CD4-positive, alpha-beta T cell treated with Interleukin-2 at 100 ng/mL for 4 hours (primary cell): ENCODE data around the gene HPD.
A peak's percentile ranks its signal among the peaks of the same experiment; 100 is the strongest.
"Not testable (repeated sequence)": the region's sequence is repeated elsewhere in the genome, so short reads cannot be mapped to it uniquely, and the experiment has no call there.

Source experiments
- DNase-seq: peaks from one replicate; pipeline ENCODE4 v3.0.0-alpha.2; 2020; ENCODE audit warnings: low spot score

Gene HPD

DNA sequence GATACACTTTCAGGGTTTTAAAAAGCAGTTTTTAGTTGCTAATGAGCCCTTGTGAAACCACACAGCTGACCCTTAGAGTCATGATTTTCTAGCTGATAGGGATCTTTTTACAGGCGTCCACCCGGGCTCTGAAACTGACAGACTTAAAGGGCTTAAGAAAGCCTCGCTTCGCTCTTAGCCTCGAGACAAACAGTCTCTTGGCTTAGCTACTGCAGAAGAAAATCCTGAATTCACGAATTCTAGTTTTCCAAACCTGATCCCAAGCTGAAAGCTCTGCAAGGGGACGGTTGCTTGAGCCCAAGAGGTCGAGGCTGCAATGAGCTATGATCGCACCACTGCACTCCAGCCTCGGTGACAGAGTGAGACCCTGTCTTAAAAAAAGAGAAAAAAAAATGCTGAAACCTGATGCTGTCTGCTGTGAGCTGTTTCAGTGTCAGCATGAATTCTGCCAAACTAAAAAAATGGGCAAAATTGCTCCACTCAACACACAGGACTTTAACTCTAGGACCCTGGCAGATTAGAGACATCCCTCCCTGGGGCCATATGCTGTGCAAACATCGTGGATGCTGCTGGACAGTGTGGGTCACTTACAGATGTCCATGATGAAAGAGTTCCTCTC lies 3.1 kb upstream of the HPD start:
- DNase-seq: no peak

DNA sequence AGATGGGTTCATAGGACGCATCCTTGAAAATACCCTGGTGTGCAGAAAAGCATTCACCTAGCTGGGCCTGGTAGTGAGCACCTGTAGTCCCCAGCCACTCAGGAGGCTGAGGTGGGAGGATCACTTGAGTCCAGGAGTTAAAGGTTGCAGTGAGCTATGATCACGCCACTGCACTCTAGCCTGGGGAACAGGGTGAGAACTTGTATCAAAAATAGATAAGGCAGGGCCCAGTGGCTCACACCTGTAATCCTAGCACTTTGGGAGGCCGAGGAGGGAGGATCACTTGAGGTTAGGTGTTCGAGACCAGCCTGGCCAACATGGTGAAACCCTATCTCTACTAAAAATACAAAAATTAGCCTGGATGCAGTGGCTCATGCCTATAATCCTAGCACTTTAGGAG lies 2.0 kb upstream of the HPD start:
- not testable (repeated sequence) for DNase-seq

DNA sequence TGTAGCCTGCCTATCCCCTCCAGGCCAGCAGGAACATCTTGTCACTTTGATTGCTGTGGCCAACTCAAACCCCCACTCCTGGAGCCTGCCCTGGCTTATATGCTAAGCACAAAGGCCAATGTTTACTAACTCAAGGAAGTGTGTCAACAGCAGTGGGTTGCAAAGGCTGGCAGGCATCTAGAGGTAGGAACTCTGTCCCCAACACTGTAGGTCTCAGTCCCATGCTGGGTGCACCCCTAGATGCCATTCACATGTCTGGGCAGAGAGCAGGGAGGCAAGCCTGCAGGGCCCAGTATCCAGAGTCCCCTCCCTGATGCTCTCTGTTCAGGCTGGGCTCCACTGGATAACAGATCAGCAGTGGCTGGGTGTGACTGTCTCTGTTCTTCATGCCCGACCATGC lies 1.6 kb upstream of the HPD start:
- no peak for DNase-seq

DNA sequence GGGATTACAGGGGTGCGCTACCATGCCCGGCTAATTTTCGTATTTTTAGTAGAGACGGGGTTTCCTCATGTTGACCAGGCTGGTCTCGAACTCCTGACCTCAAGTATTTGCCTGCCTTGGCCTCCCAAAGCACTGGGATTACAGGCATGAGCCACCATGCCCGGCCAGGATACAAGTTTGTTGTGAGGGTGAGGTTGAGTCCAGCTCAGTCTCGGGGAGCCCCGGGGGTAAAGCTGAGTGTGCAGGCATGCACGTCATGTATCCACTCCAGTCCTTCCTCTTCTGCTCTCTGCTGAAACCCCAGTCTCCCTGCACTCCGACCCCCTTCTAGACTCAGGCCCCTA lies 369 bp downstream of the HPD start:
- DNase-seq: no peak

DNA sequence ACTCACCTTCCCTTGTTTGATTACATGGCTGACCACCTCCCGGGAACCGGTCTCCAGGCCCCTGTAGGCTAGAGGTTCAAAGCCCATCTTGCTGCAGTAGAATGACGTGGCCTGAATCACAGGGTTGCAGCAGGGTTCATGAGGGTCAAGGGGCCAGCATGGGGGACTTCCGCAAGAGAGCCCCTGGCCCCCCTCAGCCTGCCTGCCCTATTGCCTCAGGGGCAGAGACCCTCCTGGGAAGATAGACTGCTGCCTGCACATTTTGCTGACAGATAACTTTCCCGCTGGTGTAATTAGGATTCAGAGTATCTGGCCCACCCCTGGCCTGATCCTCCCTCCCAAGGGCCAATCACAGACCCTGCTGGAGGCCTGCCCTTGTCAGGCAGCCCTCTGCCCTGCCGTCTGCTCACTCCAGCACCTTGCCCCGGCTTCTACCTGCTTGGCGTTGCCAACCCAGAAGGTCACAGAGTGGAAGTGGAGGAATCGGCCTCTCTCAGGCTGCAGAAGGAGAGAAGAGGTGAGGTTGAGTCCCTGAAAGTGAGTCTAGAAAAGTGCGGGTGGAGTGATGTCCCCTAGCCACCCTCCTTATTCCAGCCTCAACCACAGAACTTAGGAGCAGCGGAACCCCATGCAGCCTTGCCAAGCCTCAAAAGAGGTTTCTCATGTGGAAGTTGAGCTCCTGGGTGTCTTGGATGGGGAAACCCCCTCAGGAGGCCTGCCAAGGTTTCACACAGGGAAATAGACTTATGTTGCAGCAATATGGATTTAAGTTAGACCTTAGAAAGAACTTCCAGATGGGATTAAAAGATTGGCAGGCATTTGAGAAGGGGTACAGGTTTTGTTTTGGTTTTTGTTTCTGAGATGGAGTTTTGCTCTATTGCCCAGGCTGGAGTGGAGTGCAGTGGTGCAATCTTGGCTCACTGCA lies 1.1 kb downstream of the HPD start:
- no peak for DNase-seq

DNA sequence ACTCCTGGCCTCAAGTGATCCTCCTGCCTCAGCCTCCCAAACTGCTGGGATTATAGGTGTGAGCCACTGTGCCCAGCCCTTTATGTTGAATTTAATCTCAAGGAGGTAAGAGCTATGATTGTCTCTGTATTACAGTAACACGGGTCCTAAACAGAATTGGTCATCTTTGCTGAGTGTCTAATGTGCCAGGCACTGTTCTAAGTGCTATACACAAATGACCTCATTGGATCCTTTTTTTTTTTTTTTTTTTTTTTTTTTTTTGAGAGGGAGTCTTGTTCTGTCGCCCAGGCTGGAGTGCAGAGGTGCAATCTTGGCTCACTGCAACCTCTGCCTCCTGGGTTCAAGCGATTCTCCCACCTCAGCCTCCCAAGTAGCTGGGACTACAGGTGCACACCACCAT lies 6.3 kb downstream of the HPD start:
- DNase-seq: not testable (repeated sequence)

DNA sequence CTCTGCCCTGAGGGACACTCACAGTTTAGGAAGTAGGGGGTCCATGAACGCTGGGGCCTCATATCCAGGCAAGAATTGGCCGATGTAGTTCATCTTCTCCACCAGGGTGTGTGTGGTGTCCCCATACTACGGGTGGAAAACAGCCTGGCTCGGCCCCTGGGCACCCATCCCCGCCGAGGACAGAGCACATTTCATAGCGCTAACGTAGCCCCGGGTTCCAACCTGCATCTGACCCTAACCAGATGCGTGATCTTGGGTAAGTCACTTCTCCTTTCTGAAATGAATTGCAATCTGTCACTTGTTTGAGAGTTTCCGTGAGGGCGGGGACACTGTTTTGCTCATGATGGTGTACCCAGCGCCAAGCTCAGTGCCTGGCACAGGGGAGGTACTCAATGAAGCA lies 9.0 kb downstream of the HPD start:
- no peak for DNase-seq

DNA sequence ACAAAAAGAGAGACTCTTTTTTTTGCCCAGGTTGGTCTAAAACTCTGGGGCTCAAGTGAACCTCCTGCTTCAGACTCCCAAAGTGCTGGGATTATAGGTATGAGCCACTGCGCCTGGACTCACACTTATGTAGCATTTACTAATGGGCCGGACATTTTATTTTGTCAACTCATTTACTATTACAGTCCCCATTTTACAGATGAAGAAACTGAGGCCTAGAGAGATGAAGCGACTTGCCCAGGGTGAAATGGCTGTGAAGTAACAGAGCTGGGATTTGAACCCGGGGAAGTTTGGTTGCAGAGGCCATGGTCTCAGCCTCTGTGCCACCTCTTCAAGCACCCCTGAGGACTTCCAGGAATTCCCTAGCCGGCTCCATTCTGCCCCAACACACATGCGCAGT lies 9.4 kb downstream of the HPD start:
- no peak for DNase-seq

DNA sequence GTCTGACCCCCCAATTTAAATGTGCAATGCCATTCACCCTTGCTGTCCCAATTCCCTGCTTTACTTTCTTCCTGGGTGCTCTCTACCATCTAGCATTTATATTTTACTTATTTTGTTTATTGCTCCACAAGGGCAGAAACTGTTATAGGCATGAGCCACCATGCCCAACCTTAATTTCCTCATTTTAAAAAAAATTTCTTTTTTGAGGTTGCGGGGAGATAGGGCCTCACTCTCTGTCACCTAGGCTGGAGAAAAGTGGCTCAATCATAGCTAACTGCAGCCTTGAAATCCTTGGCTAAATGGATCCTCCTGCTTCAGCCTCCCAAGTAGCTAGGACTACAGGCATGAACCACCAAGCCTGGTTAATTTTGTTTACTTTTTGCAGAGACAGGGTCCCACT lies 13.0 kb downstream of the HPD start:
- DNase-seq: no peak

DNA sequence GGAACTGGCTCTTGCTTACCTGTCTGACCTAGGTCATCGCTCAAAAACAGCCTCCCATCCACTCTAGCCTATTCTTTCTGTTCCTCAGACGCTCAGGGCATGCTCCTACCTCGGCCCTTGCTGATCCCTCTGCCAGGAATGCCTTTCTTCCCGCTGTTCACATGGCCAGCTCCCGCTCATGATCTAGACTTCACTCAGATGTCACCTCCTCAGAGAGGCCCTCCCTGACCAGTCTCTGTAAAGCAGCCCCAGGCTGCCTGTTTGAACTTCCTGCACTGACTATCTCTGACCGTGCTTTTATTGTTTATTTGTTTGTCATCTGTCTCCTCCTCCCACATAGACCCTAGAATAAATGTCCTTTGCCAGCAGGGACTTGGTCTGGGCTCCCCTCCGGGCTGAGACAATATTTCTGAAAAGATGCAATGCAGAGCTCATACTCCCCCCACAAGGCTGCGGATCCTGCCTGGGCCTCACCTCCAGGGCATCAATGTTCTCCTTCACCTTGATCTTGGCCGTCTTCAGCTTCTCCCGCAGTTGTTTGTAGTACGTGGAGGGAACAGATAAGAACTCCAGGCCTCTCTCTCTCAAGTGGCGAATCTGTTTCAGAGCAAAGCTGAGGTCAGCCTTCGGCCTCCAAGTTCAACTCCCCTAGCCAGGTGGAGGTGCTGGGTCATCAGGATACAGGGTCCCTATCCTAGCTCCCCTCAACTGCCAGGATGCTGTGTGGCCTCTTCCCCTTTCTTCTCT lies 15.2 kb downstream of the HPD start:
- DNase-seq: no peak

DNA sequence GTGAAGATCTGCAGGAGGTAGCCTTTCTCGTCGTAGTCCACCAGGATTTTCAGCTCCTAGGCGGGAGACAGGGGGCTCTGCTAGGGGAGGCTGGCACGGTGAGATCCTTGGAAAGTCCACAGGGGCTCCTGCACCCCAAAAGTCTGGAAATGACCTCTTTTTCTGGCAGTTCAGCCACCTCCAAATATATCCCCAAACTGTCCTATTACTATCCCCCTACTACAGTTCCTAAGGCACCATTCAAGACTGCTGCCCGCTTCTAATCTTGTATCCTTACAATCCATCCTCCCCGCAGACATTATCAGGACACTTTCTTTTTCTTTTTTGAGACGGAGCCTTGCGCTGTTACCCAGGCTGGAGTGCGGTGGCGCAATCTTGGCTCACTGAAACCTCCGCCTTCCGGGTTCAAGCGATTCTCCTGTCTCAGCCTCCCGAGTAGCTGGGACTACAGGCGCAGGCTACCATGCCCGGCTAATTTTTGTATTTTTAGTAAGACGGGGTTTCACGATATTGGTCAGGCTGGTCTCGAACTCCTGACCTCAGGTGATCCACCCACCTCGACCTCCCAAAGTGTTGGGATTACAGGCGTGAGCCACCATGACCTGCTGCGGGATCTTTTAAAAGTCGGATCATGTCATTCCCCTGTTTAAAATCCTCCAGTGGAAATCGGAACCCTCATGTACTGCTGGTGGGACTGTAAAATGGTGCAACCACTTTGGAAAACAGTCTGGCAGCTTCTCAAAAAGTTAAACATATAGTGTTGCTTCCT lies 18.5 kb downstream of the HPD start:
- no peak for DNase-seq

DNA sequence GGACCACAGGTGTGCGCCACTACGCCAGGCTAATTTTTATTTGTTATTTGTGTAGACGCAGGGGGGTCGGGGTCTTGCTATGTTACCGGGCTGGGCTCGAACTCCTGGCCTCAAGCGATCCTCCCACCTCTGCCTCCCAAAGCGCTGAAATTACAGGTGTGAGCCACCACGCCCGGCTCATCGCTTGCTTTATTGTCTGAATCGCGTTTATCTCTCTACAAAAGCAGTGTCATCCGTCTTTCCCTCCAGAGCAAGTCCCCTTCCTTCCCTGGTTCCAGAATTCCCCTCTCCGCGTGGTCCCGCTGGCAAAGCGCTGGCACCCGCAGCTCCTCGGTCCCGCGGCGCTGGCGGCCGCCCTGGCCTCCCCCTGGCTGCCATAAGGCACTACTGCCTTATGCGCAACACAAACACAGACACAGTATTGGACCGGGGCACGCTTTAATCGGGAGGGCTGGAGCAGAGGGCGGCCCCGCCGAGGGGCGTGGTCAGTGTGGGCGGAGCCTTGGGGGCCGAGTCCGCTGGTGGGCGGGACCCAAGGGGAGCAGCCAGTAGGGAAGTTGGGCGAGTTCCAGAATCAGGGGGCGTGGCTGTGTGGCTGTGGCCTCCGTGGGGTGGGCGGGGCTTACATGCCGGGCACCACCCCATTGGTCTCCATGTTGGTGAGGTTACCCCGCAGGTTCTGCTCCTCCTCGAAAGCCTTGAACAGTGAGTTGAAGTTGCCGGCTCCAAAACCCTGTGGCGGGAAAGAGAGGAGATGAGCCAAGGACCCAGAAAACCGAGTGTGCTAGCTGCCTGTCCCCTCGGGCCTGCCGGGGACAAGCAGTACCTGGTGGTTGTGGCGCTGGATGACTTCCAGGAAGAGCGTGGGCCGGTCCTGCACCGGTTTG lies 19.3 kb downstream of the HPD start:
- DNase-seq: peak; percentile 99

DNA sequence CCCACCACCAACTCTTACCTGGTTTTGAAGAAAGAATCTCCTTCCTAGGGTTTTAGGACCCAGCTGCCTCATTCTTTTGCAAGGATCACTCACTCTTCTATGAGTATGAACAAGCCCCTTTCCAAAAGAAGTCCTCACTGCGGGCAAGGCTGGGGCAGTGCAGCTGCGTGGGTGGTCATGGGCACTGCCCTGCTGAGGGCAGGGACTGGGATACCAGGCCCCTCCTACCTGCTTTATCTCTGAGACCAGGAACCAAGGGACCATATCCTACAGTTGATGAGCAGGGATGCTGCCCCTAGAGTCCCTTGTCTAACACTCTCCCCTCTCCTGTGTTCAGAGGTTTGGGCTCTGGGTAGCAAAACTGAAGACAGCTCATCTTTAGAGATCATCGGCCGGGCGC lies 20.5 kb downstream of the HPD start:
- no peak for DNase-seq

DNA sequence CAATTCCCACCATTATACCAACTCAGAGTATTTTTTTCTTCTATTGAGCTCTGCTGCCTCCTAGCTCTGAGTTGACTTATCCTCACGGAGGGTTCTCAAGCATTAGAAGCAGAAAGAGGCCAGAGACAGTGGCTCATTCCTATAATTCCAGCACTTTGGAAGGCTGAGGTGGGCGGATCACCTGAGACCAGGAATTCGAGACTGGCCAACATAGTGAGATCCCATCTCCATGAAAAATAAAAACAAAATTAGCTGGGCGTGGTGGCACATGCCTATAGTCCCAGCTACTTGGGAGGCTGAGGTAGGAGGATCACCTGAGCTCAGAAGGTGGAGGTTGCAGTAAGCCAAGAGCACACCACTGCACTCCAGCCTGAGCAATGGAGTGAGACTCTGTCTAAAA lies 21.0 kb downstream of the HPD start:
- DNase-seq: no peak

DNA sequence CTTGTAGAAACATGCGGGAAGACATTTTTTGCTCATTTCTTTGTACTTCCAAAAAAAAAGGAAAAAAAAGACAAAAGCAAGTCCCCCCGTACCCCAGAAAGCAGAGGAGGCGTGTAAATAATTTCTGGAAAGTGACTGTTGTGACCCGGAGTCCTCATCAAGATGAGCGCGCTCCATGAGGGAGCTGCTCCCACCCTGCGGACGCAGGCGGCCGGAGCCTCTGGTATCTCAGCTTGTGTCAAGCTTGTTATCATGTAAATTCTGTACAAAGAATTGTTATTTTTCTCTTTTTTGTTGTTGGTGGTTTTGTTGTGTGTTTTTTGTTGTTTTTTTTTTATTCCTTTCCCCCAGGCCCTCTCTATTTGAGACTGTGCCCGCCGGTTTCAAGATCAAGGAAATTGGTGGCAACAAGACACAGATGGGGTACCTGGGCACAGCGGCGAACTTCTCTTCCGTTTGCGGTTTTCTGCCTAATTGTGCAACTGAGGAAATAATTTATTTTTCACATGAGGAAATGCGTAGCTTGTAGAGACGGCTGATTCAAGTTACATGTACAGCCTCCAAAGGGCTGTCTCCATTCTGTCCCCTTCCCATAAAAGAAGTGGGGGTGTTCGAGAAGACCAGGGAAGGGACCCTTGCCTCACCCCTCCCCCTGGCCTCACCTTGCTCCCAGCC lies 27.0 kb downstream of the HPD start:
- no peak for DNase-seq

DNA sequence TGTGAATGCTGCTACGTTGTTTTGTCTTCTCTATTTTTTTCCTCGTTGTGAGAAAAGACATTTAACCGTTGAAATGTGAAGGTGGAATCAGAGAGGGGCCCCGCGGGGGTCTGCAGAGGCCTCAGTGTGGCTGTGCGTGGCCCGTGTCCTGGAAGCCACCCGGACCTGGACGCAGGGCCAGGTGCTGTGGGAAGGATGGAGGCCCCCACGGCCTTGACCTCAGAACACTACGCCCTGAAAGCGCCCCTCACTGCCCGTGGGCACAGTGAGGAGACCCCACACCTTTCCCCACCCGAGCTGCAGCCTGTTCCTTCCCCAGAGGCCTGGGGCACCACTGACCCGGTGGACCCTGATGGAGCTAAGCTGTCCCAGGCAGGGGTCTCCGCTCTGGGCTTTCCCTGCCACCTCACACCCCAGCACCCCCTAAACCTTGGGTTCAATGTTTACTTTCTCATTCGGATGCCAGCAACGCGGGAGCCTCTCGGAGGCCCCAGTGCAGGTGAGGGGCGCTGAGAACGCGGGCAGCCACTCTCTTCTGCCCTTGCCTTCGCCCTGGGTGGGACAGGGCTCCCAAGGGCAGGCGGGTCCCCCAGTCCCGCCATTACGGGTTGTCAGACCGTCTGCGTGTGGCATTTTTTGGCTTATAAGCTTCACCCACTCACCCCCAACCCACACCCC lies 27.9 kb downstream of the HPD start:
- DNase-seq: no peak

DNA sequence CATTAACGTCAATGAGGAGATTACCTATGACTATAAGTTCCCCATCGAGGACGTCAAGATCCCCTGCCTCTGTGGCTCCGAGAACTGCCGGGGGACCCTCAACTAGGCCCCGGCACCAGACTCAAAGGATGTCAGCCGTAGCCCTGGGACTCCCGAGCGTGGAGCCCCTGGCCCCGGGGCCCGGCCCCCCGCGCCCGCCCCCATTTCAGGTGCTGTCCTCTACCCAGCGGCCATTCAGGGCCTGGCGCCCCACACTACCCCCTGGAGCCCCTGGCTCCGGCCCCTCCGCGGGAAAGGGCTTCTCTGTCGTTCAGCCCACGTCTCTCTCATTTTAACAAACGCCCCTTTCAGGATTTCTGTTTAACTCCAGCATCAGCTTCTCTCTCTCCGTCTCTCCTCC lies 28.5 kb downstream of the HPD start:
- no peak for DNase-seq

DNA sequence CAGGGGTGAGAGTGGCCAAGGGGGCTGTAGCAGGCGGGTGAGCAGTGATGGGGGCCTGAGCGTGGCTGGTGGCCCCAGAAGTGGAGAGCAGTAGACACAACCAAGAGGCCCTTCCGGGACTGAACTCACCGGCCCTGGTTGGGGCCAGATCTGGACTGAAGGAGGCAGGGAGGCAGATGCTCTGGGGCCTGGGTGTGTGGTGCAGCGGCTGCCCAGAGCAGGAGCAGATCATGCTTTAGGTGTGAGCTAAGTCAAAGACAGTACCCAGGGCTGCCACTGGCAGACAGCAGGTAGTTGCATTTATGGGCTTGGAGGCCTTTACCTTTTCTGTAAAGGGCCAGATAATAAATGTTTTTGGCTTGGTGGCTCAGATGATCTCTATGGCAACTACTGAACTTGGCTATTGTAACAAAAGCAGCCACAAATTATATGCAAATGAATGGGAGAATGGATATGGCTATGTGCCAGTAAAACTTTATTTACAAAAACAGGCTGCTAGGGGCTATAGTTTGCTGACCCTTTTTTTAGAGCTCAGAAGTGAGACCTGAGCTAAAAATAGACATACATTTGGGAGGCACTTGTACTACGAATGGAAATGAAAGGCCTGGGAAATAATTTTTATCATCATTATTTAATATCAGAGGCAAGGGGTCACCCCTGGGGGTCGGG lies 29.3 kb downstream of the HPD start:
- no peak for DNase-seq

DNA sequence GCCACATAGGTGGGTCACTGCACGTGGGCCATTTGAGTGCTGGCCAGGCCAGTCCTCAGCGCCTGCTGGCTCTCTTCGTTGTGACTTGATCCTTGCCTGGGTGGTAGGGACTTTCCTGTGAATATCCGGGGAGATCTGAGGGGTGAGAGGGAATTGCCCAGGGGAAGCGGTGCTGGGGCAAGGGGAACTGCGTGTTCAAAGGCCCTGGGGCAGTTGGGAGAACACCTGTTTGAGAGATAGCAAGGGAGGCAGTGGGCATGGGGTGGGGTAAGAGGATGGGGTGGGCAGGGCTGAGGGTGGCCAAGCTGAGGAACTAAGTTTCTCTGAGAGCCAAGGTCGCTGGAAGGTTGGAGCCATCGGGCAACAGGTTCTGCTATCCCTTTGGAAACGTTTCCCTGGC lies 29.8 kb downstream of the HPD start:
- DNase-seq: no peak

DNA sequence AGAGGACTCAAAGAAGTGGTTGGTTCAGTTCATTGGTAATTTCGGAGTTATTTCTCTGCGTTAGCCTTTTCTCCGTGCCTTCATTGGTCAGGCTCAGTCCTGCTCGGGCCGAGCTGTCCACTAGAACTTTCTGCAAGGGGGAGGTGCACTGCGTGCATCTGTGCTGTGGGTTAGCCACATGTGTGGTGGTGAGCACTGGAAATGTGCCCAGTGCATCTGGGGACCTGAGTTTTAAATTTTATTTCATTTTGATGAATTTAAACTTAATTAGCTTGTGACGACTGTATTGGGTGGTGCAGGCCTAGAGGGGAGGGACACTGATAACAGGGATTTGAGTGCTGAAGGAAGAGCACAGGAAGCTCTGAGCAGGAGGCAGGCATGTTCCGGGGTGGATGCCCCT lies 30.4 kb downstream of the HPD start:
- no peak for DNase-seq
